AG04449 (cell line): ENCODE data around the gene HACD1.

Source experiments
- CTCF ChIA-PET: fragments of 350-600 bp; formaldehyde crosslinking; extraction: SDS; loops from one replicate; lab custom pipeline; 2021; ENCODE audit warnings: antibody characterized with exemption; lab: Yijun Ruan, JAX
- POLR2A ChIA-PET: fragments of 400-600, 350-600 bp; formaldehyde crosslinking; extraction: SDS; loops from one replicate; lab custom pipeline; 2020; ENCODE audit warnings: antibody characterized with exemption, inconsistent platforms; lab: Yijun Ruan, JAX
- DNase-seq: peaks from one replicate; pipeline ENCODE4 v3.0.0-alpha.2; 2010; ENCODE audit warnings: low read depth, low spot score
- H3K4me3 ChIP-seq: 2 replicates; pipeline ENCODE4 v1.5.1; 2011; ENCODE audit warnings: low read depth, mild to moderate bottlenecking, control low read depth, low read length
- TF ChIP-seq, protein P1 (sequence below): IDR thresholded peaks from one replicate; pipeline ENCODE4 v1.5.1; 2011; ENCODE audit warnings: mild to moderate bottlenecking, moderate library complexity, low read length, control low read depth, inconsistent platforms; ENCODE audit not compliant: insufficient read depth; ENCODE audit errors: missing control alignments

Gene HACD1

GRCh38 chr10:17660921-17661320, 43.7 kb upstream of the HACD1 start:
- no peak overlapping the region for H3K4me3 ChIP-seq
- TF ChIP-seq, protein P1, sequence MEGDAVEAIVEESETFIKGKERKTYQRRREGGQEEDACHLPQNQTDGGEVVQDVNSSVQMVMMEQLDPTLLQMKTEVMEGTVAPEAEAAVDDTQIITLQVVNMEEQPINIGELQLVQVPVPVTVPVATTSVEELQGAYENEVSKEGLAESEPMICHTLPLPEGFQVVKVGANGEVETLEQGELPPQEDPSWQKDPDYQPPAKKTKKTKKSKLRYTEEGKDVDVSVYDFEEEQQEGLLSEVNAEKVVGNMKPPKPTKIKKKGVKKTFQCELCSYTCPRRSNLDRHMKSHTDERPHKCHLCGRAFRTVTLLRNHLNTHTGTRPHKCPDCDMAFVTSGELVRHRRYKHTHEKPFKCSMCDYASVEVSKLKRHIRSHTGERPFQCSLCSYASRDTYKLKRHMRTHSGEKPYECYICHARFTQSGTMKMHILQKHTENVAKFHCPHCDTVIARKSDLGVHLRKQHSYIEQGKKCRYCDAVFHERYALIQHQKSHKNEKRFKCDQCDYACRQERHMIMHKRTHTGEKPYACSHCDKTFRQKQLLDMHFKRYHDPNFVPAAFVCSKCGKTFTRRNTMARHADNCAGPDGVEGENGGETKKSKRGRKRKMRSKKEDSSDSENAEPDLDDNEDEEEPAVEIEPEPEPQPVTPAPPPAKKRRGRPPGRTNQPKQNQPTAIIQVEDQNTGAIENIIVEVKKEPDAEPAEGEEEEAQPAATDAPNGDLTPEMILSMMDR, result no peak
- ChIA-PET CTCF (interaction anchor here (1.0 to 1.8 kb wide), 4 partner anchors 10 to 28 kb away, joined by 3 to 7 read pairs (median 4); no protein-coding TSS in a partner anchor), POLR2A (no interaction called here)
- DNase-seq, result no peak

GRCh38 chr10:17659365-17659764, 42.2 kb upstream of the HACD1 start:
- DNase-seq, result no peak
- TF ChIP-seq, protein P1, result no peak
- POLR2A ChIA-PET, result interaction anchor here (0.7 to 1.0 kb wide), 2 partner anchors 12 to 16 kb away, joined by 3 to 8 read pairs; partner anchors contain the start of gene STAM
- CTCF ChIA-PET, result no interaction called here
- H3K4me3 ChIP-seq, result no peak overlapping the region

DNA sequence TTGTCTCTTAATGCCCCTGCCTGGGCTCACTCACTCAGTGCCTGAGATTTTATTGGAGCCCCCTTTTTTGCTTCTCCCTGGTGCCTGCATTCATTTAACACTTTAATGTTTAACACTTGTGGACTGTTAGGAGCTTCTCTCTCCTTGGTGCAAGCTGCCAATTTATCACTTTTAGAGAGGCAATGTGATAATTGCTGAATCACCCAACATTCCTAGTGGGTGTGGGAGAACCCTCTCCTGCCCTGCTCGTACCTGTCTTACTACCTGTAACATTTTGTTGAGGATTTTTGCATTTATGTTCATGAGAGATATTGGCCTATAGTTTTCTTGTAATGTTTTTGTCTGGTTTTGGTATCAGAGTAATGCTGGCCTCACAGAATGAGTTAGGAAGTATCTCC, 39.9 kb upstream of the HACD1 start:
- TF ChIP-seq, protein P1, result no peak
- H3K4me3 ChIP-seq, result no peak overlapping the region
- ChIA-PET POLR2A (no interaction called here), CTCF (no interaction called here)
- DNase-seq, result no peak

GRCh38 chr10:17655567-17656146, 38.5 kb upstream of the HACD1 start:
- POLR2A ChIA-PET, result no interaction called here

GRCh38 chr10:17655009-17655408, 37.8 kb upstream of the HACD1 start:
- no peak for DNase-seq
- H3K4me3 ChIP-seq, result no peak overlapping the region
- CTCF ChIA-PET, result interaction anchor here (1.7 kb wide), 1 partner anchor 17 kb away, joined by 3 read pairs; no protein-coding TSS in a partner anchor
- TF ChIP-seq, protein P1, result no peak
- POLR2A ChIA-PET, result no interaction called here

More at GRCh38 chr10:17655567-17656146, 38.5 kb upstream of the HACD1 start:
- CTCF ChIA-PET, result interaction anchor here (1.7 kb wide), 1 partner anchor 17 kb away, joined by 3 read pairs; no protein-coding TSS in a partner anchor
- no peak overlapping the region for H3K4me3 ChIP-seq
- DNase-seq, result no peak
- TF ChIP-seq, protein P1, result no peak

GRCh38 chr10:17652585-17652984, 35.4 kb upstream of the HACD1 start:
- POLR2A ChIA-PET, result no interaction called here
- TF ChIP-seq, protein P1, result no peak
- no peak for DNase-seq
- H3K4me3 ChIP-seq, result no peak overlapping the region
- CTCF ChIA-PET, result interaction anchor here (0.9 to 1.7 kb wide), 3 partner anchors 8 to 46 kb away, joined by 3 to 4 read pairs (median 3); no protein-coding TSS in a partner anchor
